Measurements from ENCODE around the gene ITPR2. TPM values are rescaled to one million over a fixed set of nuclear protein-coding genes. Genes with fewer than 3 reads are reported as not detected.

Gene ITPR2
- total RNA-seq, 2 experiments from 2014 or later = 25.6 to 44.7 TPM

- intact Hi-C loops (cut with micrococcal nuclease; ENCODE audit: unreplicated experiment) = no loop called here
- Histone ChIP-seq H3K4me1 (ENCODE audit: insufficient read depth, low read length, poor library complexity, severe bottlenecking) (peaks cover 5% of the 10 kb centered on the region), H3K79me2 (ENCODE audit: insufficient read depth, low read depth, low read length) (no peaks in the 10 kb centered on the region), H4K20me1 (ENCODE audit: insufficient read depth, low read length) (no peaks in the 10 kb centered on the region), H3K9me3 (ENCODE audit: low read length) (no peaks in the 10 kb centered on the region), H3K4me2 (ENCODE audit: low read length) (no peak overlapping the region), H3K36me3 (ENCODE audit: insufficient read depth, low read length) (no peaks in the 10 kb centered on the region), H3K9me2 (ENCODE audit: insufficient read depth, low read length) (no peaks in the 10 kb centered on the region), H3K4me3 (ENCODE audit: low read depth, low read length, poor library complexity, severe bottlenecking) (no peak overlapping the region), H3K27ac (ENCODE audit: low read depth, low read length, poor library complexity, severe bottlenecking) (no peak overlapping the region), H2AFZ (ENCODE audit: low read length) (no peak overlapping the region)
- TF ChIP-seq EZH2phosphoT487 (IDR thresholded peaks at IDR 0.05; ENCODE audit: borderline replicate concordance, low read depth, low read length) = no peak
- no peak for TF ChIP-seq CTCF (conservative IDR thresholded peaks at IDR 0.05; ENCODE audit: low read length)
- no peak for DNase-seq (ENCODE audit: low spot score)
- CTCF ChIA-PET (ENCODE audit: unreplicated experiment) = no interaction called here
- POLR2A ChIA-PET = interaction anchor here (0.7 kb wide), 1 partner anchor 381 kb away, joined by 3 read pairs; no protein-coding TSS in a partner anchor
- no TSS peak for BruUV-seq (replicated peaks)
Measured at GRCh38 chr12:26869908-26870459, 37.0 kb upstream of the ITPR2 start.

- peaks cover 5% of the 10 kb centered on the region for H3K4me1 ChIP-seq (ENCODE audit: insufficient read depth, low read length, poor library complexity, severe bottlenecking)
- H3K9me3 ChIP-seq (ENCODE audit: low read length) = no peaks in the 10 kb centered on the region
- DNase-seq (ENCODE audit: low spot score) = no peak
- ChIA-PET CTCF (ENCODE audit: unreplicated experiment) (no interaction called here), POLR2A (interaction anchor here (0.6 to 1.1 kb wide), 4 partner anchors 8 to 167 kb away, joined by 3 read pairs; no protein-coding TSS in a partner anchor)
- intact Hi-C loops (cut with micrococcal nuclease; ENCODE audit: unreplicated experiment) = no loop called here
- H3K79me2 ChIP-seq (ENCODE audit: insufficient read depth, low read depth, low read length) = no peaks in the 10 kb centered on the region
- TF ChIP-seq CTCF (conservative IDR thresholded peaks at IDR 0.05; ENCODE audit: low read length) (no peak), EZH2phosphoT487 (IDR thresholded peaks at IDR 0.05; ENCODE audit: borderline replicate concordance, low read depth, low read length) (no peak)
- H3K9me2 ChIP-seq (ENCODE audit: insufficient read depth, low read length) = no peaks in the 10 kb centered on the region
- BruUV-seq (replicated peaks) = no TSS peak
- H3K4me2 ChIP-seq (ENCODE audit: low read length) = no peak overlapping the region
- H3K27ac ChIP-seq (ENCODE audit: low read depth, low read length, poor library complexity, severe bottlenecking) = no peak overlapping the region
- H4K20me1 ChIP-seq (ENCODE audit: insufficient read depth, low read length) = no peaks in the 10 kb centered on the region
- no peaks in the 10 kb centered on the region for H3K36me3 ChIP-seq (ENCODE audit: insufficient read depth, low read length)
- no peak overlapping the region for H2AFZ ChIP-seq (ENCODE audit: low read length)
- H3K4me3 ChIP-seq (ENCODE audit: low read depth, low read length, poor library complexity, severe bottlenecking) = no peak overlapping the region
Measured at GRCh38 chr12:26869104-26869494, 36.1 kb upstream of the ITPR2 start.

GRCh38 chr12:26868447-26869103, 35.6 kb upstream of the ITPR2 start:
- DNase-seq (ENCODE audit: low spot score) = no peak
- Histone ChIP-seq H3K4me3 (ENCODE audit: low read depth, low read length, poor library complexity, severe bottlenecking) (no peak overlapping the region), H3K9me2 (ENCODE audit: insufficient read depth, low read length) (no peaks in the 10 kb centered on the region), H3K79me2 (ENCODE audit: insufficient read depth, low read depth, low read length) (no peaks in the 10 kb centered on the region), H3K9me3 (ENCODE audit: low read length) (no peaks in the 10 kb centered on the region), H3K27ac (ENCODE audit: low read depth, low read length, poor library complexity, severe bottlenecking) (no peak overlapping the region), H3K4me1 (ENCODE audit: insufficient read depth, low read length, poor library complexity, severe bottlenecking) (peaks cover 5% of the 10 kb centered on the region), H2AFZ (ENCODE audit: low read length) (no peak overlapping the region), H3K4me2 (ENCODE audit: low read length) (no peak overlapping the region), H3K36me3 (ENCODE audit: insufficient read depth, low read length) (no peaks in the 10 kb centered on the region), H4K20me1 (ENCODE audit: insufficient read depth, low read length) (no peaks in the 10 kb centered on the region)
- no peak for TF ChIP-seq CTCF (conservative IDR thresholded peaks at IDR 0.05; ENCODE audit: low read length)
- TF ChIP-seq EZH2phosphoT487 (IDR thresholded peaks at IDR 0.05; ENCODE audit: borderline replicate concordance, low read depth, low read length) = no peak
- intact Hi-C loops (cut with micrococcal nuclease; ENCODE audit: unreplicated experiment) = no loop called here
- ChIA-PET CTCF (ENCODE audit: unreplicated experiment) (no interaction called here), POLR2A (interaction anchor here (0.6 to 1.1 kb wide), 4 partner anchors 9 to 167 kb away, joined by 3 read pairs; no protein-coding TSS in a partner anchor)
- BruUV-seq (replicated peaks) = no TSS peak
